Activated CD4-positive, CD25-positive, alpha-beta regulatory T cell treated with anti-CD3 and anti-CD28 coated beads, Interleukin-2, amount 50 U/mL, for 72 hours (primary cell): ENCODE measurements around the gene LARP4B.

Experiments
- DNase-seq: peaks from one replicate; pipeline ENCODE4 v3.0.0; 2021

Gene LARP4B

GRCh38 chr10:805620-806305 is 125.7 kb downstream of the LARP4B start:
- DNase-seq = no peak

- no peak for DNase-seq
These were observed 126.5 kb downstream of the LARP4B start for GRCh38 chr10:804787-805619.

GRCh38 chr10:804191-804781 is 127.2 kb downstream of the LARP4B start:
- DNase-seq = no peak

DNA sequence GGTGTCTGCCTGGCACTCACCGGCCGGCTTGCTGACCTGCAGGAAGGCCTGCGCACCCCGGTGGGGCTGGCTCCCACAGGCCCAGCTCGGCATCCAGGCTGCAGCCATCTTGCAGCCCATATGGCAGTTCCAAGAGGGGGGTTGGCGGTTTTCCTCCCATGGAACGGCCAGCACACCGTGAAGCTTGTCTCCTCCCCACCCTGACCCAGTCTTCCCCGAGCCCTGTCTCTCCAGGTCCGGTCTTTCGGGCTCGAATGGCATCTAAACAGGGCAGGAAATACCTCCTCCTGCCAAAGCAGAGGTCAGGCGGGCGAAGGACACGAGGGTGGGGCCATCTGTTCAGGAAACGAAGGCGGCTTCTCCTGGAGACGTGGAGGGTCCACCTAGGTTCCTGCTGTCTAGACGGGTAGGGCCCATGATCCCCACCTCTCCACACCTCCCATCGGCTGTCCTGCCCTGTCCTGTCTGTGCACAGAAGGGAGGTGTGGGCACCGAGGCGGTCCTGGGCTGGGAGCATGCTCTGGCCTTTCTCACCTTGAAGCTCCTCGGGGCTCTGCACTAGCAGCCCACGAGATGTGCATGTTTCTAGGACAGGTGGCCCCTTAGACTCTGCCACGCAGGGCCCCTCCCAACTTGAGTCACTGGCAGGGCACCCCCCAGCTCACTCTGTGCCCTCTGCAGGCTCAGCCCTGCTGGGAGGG is 128.3 kb downstream of the LARP4B start:
- no peak for DNase-seq

DNA sequence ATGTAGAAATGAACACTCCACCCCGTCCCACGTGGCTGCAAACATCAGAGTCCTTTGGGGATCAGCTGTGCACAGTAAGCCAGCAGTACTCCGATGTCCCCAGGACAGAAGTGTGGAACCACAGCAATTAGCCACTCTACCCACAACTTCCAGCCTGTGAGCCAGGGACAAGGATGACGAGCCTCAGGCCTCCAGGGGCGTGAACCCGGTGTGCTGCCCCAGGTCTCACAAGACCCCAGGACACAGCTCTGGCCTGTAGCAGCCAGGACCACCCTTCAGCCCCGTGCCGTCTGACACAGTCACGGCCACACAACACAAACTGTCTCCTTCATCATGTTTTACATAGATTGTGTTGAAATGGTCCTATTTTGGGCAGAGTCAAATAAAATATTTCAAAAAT is 129.0 kb downstream of the LARP4B start:
- no peak for DNase-seq

GRCh38 chr10:797179-797578 is 134.3 kb downstream of the LARP4B start:
- no peak for DNase-seq

DNA sequence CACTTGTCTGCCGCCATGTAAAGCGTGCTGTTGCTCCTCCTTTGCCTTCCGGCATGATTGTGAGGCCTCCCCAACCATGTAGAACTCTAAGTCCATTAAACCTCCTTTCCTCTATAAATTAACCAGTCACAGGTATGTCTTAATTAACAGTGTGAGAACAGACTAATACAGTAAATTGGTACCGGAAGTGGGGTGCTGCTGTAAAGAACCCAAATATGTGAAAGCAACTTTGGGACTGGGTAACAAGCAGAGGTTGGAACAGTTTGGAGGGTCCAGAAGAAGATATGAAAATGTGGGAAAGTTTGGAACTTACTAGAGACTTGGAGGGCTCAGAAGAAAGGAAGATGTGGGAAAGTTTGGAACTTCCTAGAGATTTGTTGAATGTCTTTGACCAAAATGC is 135.3 kb downstream of the LARP4B start:
- DNase-seq = no peak

GRCh38 chr10:794382-794956 is 137.0 kb downstream of the LARP4B start:
- DNase-seq = no peak

DNA sequence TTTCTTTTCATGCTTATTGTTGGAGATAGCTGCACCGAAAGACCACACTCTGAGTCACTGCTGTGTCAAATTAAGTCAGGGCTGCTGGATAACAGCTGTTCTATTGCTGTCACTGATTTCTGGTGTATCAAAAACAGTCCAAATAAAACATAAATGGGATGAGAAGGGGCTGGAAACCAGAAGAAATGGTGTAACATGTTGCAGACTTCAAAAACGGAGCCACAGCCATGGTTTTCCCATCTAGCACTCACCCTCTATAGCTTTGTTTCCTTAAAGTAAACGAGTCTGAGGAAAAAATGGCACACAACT is 138.8 kb downstream of the LARP4B start:
- no peak for DNase-seq

- DNase-seq = no peak
These were observed 139.3 kb downstream of the LARP4B start for GRCh38 chr10:792083-792791.

- DNase-seq = no peak
These were observed 139.9 kb downstream of the LARP4B start for GRCh38 chr10:791639-792038.

DNA sequence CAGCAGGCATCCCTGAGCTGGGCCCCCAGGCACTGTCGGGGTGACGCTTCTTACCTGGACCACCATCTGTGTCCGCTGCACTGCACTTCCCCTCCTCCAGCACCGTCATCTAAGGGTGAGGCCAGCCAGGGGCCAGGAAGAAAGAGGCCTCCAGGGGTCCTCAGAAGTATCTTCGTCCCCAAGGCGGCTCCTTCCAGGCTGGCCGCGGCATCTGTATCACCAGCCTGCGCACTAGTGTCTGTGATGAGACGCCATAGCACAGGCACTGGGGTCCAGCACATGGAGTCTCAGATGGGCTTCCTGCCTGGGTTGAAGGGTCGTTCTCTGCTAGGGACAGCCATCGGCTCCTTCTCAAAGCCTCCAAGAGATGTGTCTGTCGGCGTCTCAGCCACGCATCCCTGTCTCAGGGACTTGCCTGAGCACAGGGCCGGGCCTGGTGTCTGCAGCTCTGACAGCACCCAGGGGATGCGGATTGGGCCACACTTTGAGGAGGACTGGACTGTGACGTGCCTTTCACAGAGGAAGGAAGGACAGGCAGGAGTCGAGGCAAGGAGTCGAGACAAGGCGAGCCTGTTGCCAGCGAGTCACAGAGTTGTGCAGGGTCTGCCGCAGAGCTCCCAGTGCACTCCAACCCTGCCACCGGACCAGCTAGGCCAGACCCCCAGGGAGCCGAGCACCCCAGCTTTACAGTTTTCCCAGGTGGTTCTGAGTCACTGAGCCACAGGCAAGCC is 140.5 kb downstream of the LARP4B start:
- DNase-seq = no peak

- no peak for DNase-seq
These were observed 141.4 kb downstream of the LARP4B start for GRCh38 chr10:789831-790701.

GRCh38 chr10:788796-789748 is 142.4 kb downstream of the LARP4B start:
- no peak for DNase-seq

GRCh38 chr10:787933-788651 is 143.4 kb downstream of the LARP4B start:
- no peak for DNase-seq

DNA sequence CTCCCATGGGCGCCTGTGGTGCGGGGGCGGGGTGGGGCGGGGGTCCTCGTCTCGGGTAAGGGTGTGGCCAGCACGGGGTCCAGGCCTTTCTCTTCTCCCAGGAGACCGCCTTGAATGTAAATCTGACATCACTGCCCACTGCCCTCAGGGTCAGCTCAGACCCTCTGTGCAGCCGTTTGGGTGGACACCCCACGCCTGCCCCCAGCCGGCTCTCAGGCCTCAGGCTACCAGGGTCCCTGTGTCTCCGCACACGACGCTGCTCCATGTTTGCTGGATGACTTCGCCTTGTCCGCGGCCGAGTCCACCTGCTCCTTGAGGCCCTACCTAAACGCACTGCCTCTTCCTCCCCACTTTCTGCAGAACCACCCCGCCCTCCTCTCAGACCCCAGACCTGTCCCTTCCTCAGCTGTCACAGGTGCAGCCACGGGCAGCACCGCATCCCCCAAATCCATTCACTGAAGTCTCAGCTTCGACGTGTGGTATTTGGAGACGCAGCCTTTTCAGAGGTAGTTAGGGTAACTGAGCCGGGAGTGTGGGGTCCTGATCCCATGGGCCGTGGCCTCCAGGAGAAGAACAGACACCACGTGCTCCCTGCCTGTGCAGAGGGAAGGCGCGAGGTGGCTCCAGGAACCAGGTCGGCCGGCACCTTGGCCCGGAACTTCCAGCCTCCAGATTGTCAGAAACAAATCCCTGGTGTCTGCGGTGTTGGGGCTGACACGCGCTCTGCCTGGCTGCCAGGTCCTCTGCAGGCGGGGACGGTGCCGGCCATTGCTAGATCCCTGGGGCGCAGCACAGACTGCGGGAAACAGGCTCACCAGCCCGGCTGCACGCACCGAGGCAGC is 144.7 kb downstream of the LARP4B start:
- no peak for DNase-seq

DNA sequence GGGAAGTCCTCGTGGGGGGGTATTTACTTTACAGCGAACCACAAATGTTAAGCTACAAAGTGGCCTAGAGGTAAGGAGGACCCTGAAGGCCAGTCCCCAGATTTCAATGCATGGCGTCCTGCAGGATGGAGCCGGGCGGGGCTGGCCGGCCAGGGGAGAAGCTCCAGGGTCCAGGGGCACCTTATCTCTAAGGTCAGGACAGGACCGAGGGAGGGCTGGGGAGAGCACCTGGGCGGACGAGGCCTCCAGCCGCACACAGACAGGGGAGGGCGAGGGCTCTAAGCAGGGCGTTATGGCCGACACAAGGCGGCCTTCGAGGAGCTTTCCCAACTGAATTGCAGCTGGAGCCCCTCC is 145.7 kb downstream of the LARP4B start:
- DNase-seq = no peak
